HG03139 (cell line): Measurements from ENCODE around the gene TMCO1.
"Not testable (repeated sequence)": the region's sequence is repeated elsewhere in the genome, so short reads cannot be mapped to it uniquely, and the experiment has no call there.

Source experiments
- ATAC-seq: cut with Tn5 transposase; IDR thresholded peaks from one replicate; pipeline ENCODE4 v1.9.1; 2021; ENCODE audit not compliant: unreplicated experiment

The TMCO1 gene

DNA sequence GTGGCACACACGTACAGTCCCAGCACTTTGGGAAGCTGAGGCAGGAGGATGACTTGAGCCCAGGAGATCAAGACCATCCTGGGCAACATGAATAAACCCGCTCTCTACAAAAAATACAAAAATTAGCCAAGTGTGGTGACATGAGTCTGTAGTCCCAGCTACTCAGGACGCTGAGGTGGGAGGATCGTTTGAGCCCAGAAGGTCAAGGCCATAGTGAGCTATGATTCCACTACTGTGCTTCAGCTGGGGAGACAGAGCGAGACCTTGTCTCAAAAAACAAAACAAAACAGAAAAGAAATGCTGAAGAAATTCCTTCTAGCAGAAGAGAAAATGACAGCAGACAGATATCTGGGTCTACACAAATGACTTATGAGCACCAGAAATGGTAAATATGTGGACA is 80.6 kb downstream of the TMCO1 start:
- ATAC-seq: no peak

DNA sequence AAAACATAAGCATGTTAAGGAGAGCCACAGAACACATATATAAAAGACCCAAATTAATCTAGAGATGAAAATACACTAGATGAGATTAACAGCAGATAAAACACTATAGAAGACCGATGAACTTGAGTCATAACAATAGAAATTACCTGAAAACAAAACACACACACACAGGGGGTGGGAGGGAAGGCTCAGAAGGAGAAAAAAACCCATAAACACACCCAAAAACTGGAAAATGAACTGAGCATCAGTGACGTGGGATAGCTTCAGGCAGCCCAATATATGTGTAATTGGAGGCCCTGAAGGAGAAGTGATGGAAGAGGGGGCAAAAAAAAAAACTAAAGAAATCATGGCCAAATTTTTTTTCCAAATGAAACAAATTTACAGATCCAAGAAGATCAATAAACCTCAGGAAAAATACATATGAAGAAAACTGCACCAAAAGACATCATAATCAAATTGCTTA is 81.7 kb downstream of the TMCO1 start:
- ATAC-seq: no peak

DNA sequence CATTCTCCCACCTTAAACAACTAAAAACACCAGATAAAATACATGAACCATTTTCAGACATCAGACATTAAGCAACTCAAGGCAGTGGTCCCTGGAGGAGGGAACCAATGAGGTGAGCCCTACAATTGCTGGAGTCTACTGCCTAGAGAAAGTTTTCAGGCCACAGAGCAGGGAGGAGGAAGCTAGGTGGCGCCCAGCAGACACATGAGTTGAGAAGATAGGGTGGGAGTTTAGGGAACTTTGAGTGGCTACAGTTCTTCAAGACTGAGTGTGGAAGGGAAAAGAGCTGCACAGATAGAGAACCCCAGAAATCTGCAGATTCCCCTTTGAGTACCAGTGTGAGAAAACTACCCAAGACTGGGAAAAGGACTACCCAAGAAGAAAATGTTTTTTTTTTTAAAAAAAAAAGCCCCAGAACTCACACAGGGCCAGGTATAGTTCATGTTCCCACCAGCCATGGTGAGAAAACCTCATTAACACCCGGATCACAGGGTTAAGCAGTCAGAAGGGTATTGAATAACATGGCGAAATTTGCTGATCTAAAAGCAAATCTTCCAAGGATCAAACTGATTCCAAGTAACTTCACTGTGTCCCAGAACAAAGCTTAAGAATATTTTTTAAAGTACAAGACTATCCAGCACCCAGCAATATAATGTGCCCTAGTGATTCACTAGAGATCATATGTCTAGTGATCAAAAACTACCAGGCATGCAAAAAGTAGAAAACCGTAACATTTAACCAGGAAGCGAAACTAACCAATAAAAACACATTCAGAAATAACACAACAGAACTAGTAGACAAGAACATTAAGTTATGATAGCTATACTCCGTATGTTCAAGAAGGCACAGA is 82.3 kb downstream of the TMCO1 start:
- ATAC-seq: no peak

DNA sequence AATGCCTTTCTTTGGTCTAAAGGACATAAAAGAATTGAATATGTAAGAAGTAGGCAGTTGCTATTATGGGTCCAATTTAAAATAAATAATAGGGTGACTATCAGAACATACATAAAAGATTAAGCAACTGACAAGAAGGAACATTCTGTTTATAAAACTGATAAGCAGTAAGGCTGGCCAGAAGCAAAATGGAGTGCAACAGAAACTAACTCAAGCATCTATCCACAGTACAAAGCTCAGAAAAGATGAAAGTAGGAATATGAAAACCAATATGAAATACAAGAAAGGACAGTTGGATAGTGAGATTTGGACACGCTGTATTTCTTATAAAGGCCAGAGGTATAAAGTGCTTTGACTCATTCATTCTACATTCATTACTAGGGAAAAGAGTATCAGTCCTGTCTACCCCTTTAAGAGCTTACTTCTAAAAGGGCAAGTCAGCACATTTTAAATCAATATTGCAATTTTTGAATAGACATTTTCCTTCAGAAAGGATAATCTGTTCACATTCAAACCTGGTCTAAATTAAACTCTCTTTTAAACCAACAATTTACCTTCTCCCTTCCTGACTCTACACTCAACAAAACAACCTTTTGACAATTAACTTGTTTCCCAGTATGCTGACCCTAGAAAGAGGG is 84.7 kb downstream of the TMCO1 start:
- ATAC-seq: no peak

DNA sequence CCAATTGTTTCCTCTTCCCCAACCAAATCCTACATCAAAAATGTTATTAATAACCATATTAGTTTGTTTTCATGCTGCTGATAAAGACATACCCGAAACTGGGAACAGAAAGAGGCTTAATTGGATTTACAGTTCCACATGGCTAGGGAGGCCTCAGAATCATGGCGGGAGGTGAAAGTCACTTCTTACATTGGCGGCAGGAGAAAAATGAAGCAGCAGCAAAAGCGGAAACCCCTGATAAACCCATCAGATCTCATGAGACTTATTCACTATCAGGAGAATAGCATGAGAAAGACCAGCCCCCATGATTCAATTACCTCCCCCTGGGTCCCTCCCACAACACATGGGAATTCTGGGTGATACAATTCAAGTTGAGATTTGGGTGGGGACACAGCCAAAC is 87.9 kb downstream of the TMCO1 start:
- ATAC-seq: not testable (repeated sequence)

DNA sequence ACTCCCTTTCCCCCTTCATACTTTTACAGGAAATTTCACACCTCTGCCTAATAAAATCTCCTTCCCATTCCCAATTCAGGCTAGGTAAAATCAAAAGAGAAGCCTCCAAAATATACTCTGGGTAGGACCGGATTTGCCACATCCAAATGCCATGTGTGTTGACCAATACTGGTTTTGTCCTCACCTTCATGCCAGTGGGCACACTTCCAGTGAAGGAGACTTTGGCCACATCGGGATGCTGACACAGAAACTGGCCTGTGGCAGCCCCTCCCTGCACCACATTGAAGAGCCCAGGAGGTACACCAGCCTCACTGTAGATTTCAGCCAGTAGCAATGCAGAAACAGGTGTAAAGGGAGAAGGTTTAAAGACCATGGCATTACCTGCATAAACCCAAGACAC is 88.4 kb downstream of the TMCO1 start:
- ATAC-seq: no peak

DNA sequence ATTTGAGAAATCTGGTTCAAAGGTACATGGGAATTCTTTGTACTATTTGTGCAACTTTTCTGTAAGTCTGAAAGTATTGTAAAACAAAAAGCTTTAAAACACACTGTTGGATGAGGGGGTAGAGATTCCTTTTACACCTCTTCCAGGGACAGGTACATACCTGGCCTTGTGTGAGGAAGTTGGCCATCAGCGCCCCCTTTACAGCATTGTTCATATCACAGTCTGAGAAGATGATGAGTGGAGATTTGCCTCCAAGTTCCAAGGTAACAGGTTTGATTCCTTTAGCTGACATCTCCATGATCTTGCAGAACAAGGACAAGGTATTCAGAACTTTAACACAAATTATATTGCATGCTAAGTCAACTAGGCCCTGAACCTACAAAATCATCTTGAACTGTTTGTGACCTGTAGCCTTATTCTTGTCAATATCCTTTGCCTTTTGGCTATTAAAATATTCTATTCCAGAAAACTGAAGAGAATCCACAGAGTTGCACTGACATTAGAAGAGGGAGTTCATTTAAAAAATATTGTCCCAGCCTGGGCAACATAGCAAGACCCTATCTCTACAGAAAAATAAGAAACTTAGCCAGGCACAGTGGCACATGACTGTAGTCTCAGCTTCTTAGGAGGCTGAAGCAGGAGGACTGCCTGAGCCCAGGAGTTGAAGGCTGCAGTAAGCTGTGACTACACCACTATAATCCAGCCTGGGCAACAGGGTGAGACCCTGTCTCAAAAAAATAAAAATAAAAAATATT is 89.2 kb downstream of the TMCO1 start:
- no peak for ATAC-seq

DNA sequence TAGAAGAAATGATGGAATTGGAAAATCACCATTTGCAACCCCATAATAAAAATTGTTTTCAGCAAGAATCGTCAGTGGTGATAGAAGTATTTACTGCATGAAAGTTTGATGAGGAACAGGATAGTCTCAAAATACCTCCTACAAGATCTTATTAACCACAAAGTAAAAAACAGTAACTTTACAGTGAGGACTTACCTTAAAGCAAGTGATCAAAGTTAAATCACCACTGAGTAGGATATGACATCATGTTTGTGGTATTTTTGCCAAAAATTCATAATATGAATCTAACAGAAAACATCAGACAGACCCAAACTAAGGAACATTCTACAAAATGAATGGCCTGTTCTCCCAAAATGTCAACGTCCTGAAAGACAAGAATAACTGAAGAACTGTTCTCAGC is 90.2 kb downstream of the TMCO1 start:
- no peak for ATAC-seq
